IMR-90 (cell line): ENCODE measurements around the gene SERPINH1. TPM values are rescaled to one million over a fixed set of nuclear protein-coding genes. Genes with fewer than 3 reads are reported as not detected.

Source experiments
- ATAC-seq: fragments of 200-7000 bp; cut with Tn5 transposase; 2 replicates; pipeline ENCODE4 v1.9.1; 2020; ENCODE audit warnings: low read depth, mild to moderate bottlenecking, moderate library complexity
- BruUV-seq: library from RNA; stranded (reverse); fragments of 400-500 nt; replicated peaks from 2 replicates; lab custom pipeline; 2021; lab: Mats Ljungman, UMichigan
- CTCF ChIA-PET: fragments of 300-600 bp; formaldehyde crosslinking; extraction: SDS; loops from one replicate; lab custom pipeline; 2021; ENCODE audit warnings: antibody characterized with exemption; lab: Yijun Ruan, JAX
- POLR2A ChIA-PET: fragments of 300-600 bp; sonication (Branson Sonifier 250); formaldehyde crosslinking; loops from one replicate; lab custom pipeline; 2022; ENCODE audit warnings: antibody characterized with exemption; ENCODE audit not compliant: unreplicated experiment; lab: Charles Lee
- DNase-seq: peaks from one replicate; pipeline ENCODE4 v3.0.0; 2013
- H2AFZ ChIP-seq: replicated peaks from 2 replicates; pipeline ENCODE3; 2013; ENCODE audit warnings: low read length, mild to moderate bottlenecking; ENCODE audit not compliant: poor library complexity
- H2AK5ac ChIP-seq: 2 replicates; pipeline ENCODE4 v1.6.1; 2013; ENCODE audit warnings: low read depth, low read length, inconsistent platforms
- H2AK9ac ChIP-seq: replicated peaks from 2 replicates; pipeline ENCODE3; 2013; ENCODE audit warnings: mild to moderate bottlenecking, low read depth, low read length, moderate library complexity; ENCODE audit not compliant: poor library complexity
- H2BK120ac ChIP-seq: 2 replicates; pipeline ENCODE4 v1.6.1; 2013; ENCODE audit warnings: low read depth, low read length, inconsistent platforms
- H2BK15ac ChIP-seq: 3 replicates; pipeline ENCODE4 v1.6.1; 2013; ENCODE audit warnings: low read depth, low read length, inconsistent platforms
- H2BK20ac ChIP-seq: 2 replicates; pipeline ENCODE4 v1.6.1; 2013; ENCODE audit warnings: low read depth, mild to moderate bottlenecking, inconsistent platforms, low read length, moderate library complexity
- H2BK5ac ChIP-seq: 2 replicates; pipeline ENCODE4 v1.6.1; 2013; ENCODE audit warnings: mild to moderate bottlenecking, low read depth, low read length, inconsistent platforms; ENCODE audit not compliant: poor library complexity, severe bottlenecking
- H3K14ac ChIP-seq: replicated peaks from 2 replicates; pipeline ENCODE4 v1.6.1; 2013; ENCODE audit warnings: low read depth, low read length, inconsistent platforms
- H3K18ac ChIP-seq: 2 replicates; pipeline ENCODE4 v1.6.1; 2013; ENCODE audit warnings: low read depth, low read length, control low read depth
- H3K23ac ChIP-seq: 2 replicates; pipeline ENCODE4 v1.6.1; 2013; ENCODE audit warnings: low read depth, low read length, inconsistent platforms
- H3K27ac ChIP-seq: 2 replicates; pipeline ENCODE4 v1.5.1; 2013; ENCODE audit warnings: mild to moderate bottlenecking, control low read depth, low read length; ENCODE audit not compliant: insufficient read depth
- H3K27me3 ChIP-seq: 2 replicates; pipeline ENCODE4 v1.6.1; 2013; ENCODE audit warnings: low read length; ENCODE audit not compliant: control insufficient read depth, insufficient read depth
- H3K36me3 ChIP-seq: 2 replicates; pipeline ENCODE4 v1.6.1; 2013; ENCODE audit warnings: low read length, mixed read lengths; ENCODE audit not compliant: control insufficient read depth, insufficient read depth
- H3K4ac ChIP-seq: 2 replicates; pipeline ENCODE4 v1.6.1; 2013; ENCODE audit warnings: low read depth, low read length, inconsistent platforms
- H3K4me1 ChIP-seq: 2 replicates; pipeline ENCODE4 v1.6.1; 2013; ENCODE audit warnings: low read length, mixed read lengths; ENCODE audit not compliant: control insufficient read depth, insufficient read depth
- H3K4me2 ChIP-seq: 2 replicates; pipeline ENCODE4 v1.6.1; 2013; ENCODE audit warnings: low read depth, mild to moderate bottlenecking, control low read depth, low read length, moderate library complexity
- H3K4me3 ChIP-seq: 2 replicates; pipeline ENCODE4 v1.5.1; 2013; ENCODE audit warnings: low read depth, mild to moderate bottlenecking, control low read depth, low read length, moderate library complexity; ENCODE audit not compliant: insufficient read depth
- H3K56ac ChIP-seq: 2 replicates; pipeline ENCODE4 v1.6.1; 2013; ENCODE audit warnings: low read length, inconsistent platforms; ENCODE audit not compliant: insufficient read depth; ENCODE audit errors: extremely low read depth
- H3K79me1 ChIP-seq, 2 experiments: 2 replicates each; pipeline ENCODE4 v1.6.1; 2013; ENCODE audit warnings: low read length in 2 of 2, inconsistent platforms in 1 of 2, low read depth in 1 of 2
- H3K9ac ChIP-seq: 2 replicates; pipeline ENCODE4 v1.6.1; 2013; ENCODE audit warnings: low read depth, low read length, control low read depth
- H3K9me1 ChIP-seq: 2 replicates; pipeline ENCODE4 v1.6.1; 2013; ENCODE audit warnings: low read length, inconsistent platforms; ENCODE audit not compliant: insufficient read depth
- H3K9me3 ChIP-seq: 2 replicates; pipeline ENCODE4 v1.6.1; 2013; ENCODE audit warnings: low read length; ENCODE audit not compliant: control insufficient read depth, insufficient read depth
- H4K20me1 ChIP-seq: 2 replicates; pipeline ENCODE4 v1.6.1; 2013; ENCODE audit warnings: low read length, inconsistent platforms; ENCODE audit not compliant: insufficient read depth
- H4K5ac ChIP-seq: 2 replicates; pipeline ENCODE4 v1.6.1; 2013; ENCODE audit warnings: mild to moderate bottlenecking, low read depth, low read length, control low read depth
- H4K8ac ChIP-seq, 2 experiments: 2 replicates each; pipeline ENCODE4 v1.6.1; 2013; ENCODE audit warnings: low read depth in 2 of 2, low read length in 2 of 2, control low read depth in 1 of 2, inconsistent platforms in 1 of 2
- H4K91ac ChIP-seq: 2 replicates; pipeline ENCODE4 v1.6.1; 2013; ENCODE audit warnings: low read depth, low read length, inconsistent platforms; ENCODE audit not compliant: insufficient read depth
- ELK1 ChIP-seq: fragments of 150-350 bp; IDR thresholded peaks from 2 replicates; pipeline ENCODE4 v1.6.1; 2016; ENCODE audit warnings: low read depth, mild to moderate bottlenecking, low read length, moderate library complexity, borderline replicate concordance
- FOS ChIP-seq: fragments of 150-350 bp; IDR thresholded peaks from 2 replicates; pipeline ENCODE4 v1.6.1; 2016; ENCODE audit warnings: low read depth, low read length
- WGBS, 2 experiments: methylation state at CpG; one replicate each; pipeline versions ENCODE4 v1.1.5 to v1.1.7; 2013; ENCODE audit warnings: missing lambda C conversion rate in 2 of 2; ENCODE audit not compliant: insufficient read length in 1 of 2; ENCODE audit errors: extremely low coverage in 2 of 2; 5-methylcytosine and 5-hydroxymethylcytosine counted together
- dilution Hi-C: fragments of 300-500 bp; cut with HindIII; formaldehyde crosslinking; loops from one replicate; pipeline ENCODE4 v1.14.3; 2018; ENCODE audit warnings: low sequenced_read_pairs; ENCODE audit not compliant: unreplicated experiment
- in situ Hi-C: fragments of 300-500 bp; cut with MboI; formaldehyde crosslinking; loops from 3 replicates; pipeline ENCODE4 v1.14.3; 2019; ENCODE audit warnings: low sequenced_read_pairs, inconsistent platforms, mixed read lengths
- intact Hi-C: fragments of 100-400 bp; cut with micrococcal nuclease; formaldehyde crosslinking; loops from 2 replicates; pipeline ENCODE4 v1.10.0; 2022
- polyA plus RNA-seq, 3 experiments: library from polyadenylated mRNA; depleted of rRNA; stranded (reverse); fragments of >200 nt; gene quantifications; 2 replicates each; pipeline ENCODE4 v1.2.3, GENCODE V29; 2012; ENCODE audit warnings: low replicate concordance in 1 of 3
- total RNA-seq: library from RNA; depleted of rRNA; stranded (reverse); fragments of >200 nt; gene quantifications from 2 replicates; pipeline ENCODE4 v1.2.3, GENCODE V29; 2012

Gene SERPINH1
- total and polyA plus RNA-seq, 2 of the 4 experiments (the other 2 are of a cell fraction) = 841 to 1,857 TPM

- peak overlapping the region; percentile 82 for H2AK5ac ChIP-seq
- H3K27me3 ChIP-seq = no peaks in the 10 kb centered on the region
- peak overlapping the region; percentile 31 for H2BK120ac ChIP-seq
- peaks cover 12% of the 10 kb centered on the region for H3K9me1 ChIP-seq
- H2AFZ ChIP-seq = peak overlapping the region; percentile 9
- H3K9me3 ChIP-seq = no peaks in the 10 kb centered on the region
- H3K23ac ChIP-seq = peak overlapping the region; percentile 93
- peak overlapping the region; percentile 91 for H3K18ac ChIP-seq
- no peak for TF ChIP-seq FOS
- no peak for TF ChIP-seq ELK1
- H2BK5ac ChIP-seq = peak overlapping the region; percentile 76
- H3K4me1 ChIP-seq = peaks cover 42% of the 10 kb centered on the region
- dilution Hi-C loops (no loop called here), in situ Hi-C loops (no loop called here), intact Hi-C loops (loop anchor here (2.0 kb wide), 1 partner anchor 37 kb away; no protein-coding TSS in a partner anchor)
- peak overlapping the region; percentile 76 for H4K5ac ChIP-seq
- peak overlapping the region; percentile 98 for H3K56ac ChIP-seq
- BruUV-seq = no TSS peak
- POLR2A ChIA-PET = interaction anchor here (0.9 to 3.9 kb wide), 4 partner anchors 9 to 20 kb away, joined by 3 to 27 read pairs (median 11); no protein-coding TSS in a partner anchor
- no peak for DNase-seq
- ATAC-seq = no peak
- peak overlapping the region; percentile 96 for H3K27ac ChIP-seq
- peaks cover 39% of the 10 kb centered on the region for H3K36me3 ChIP-seq
- CTCF ChIA-PET = interaction anchor here (0.5 to 1.6 kb wide), 2 partner anchors 17 to 69 kb away, joined by 6 to 9 read pairs; no protein-coding TSS in a partner anchor
- H3K4me2 ChIP-seq = peak overlapping the region; percentile 93
- peaks cover 8 to 62% of the 10 kb centered on the region in 2 experiments; a peak in 3 of 4 replicates for H3K79me1 ChIP-seq
- peak overlapping the region; percentile 91 for H4K91ac ChIP-seq
- H2BK20ac ChIP-seq = no peak overlapping the region; the same call in 1 of the 2 replicates
- H3K9ac ChIP-seq = peak overlapping the region; percentile 95
- peak overlapping the region; percentile 94 to 96 for H4K8ac ChIP-seq
- H3K4ac ChIP-seq = peak overlapping the region; percentile 99
- peak overlapping the region; percentile 63; the same call in 2 of the 3 replicates for H2BK15ac ChIP-seq
- H3K4me3 ChIP-seq = peak overlapping the region; percentile 61
- peaks cover 63% of the 10 kb centered on the region for H4K20me1 ChIP-seq
- peak overlapping the region; percentile 97 for H2AK9ac ChIP-seq
- H3K14ac ChIP-seq = peak overlapping the region; percentile 92
- WGBS, 2 experiments = 0% methylated on average over 1 of the region's 5 CpGs; no CpG with 5 or more reads in 1 of the 2 experiments
These were observed 1.5 kb downstream of the SERPINH1 start for GRCh38 chr11:75563501-75563977.
